Right lobe of liver (tissue), 6 donors: ENCODE data around the gene LARP4B. TPM values are rescaled to one million over a fixed set of nuclear protein-coding genes. Genes with fewer than 3 reads are reported as not detected.

ENCODE experiments used
- ATAC-seq, 4 donors: fragments of 200-7000 bp; cut with Tn5 transposase; one replicate each; pipeline ENCODE4 v1.9.1; 2020; ENCODE audit warnings: mild to moderate bottlenecking in 4 of 4, moderate library complexity in 4 of 4
- DNase-seq, 3 donors: peaks; one replicate each; pipeline ENCODE4 v3.0.0-alpha.2; 2020
- H3K27ac ChIP-seq, 3 donors: fragments of 200-600 bp; one replicate each; pipeline ENCODE4 v1.8.0; 2022
- H3K27me3 ChIP-seq, 2 donors: fragments of 200-600 bp; one replicate each; pipeline ENCODE4 v1.8.0; 2022
- H3K36me3 ChIP-seq, 4 donors: fragments of 200-600 bp; sonication (generic) in 1 of 4; one replicate each; pipeline versions ENCODE4 v1.5.1 to v1.8.0; 2017 to 2022; ENCODE audit warnings: control low read depth in 1 of 4
- H3K4me1 ChIP-seq, 4 donors: fragments of 200-600 bp; sonication (generic) in 1 of 4; one replicate each; pipeline versions ENCODE4 v1.5.1 to v1.8.0; 2017 to 2022; ENCODE audit warnings: control low read depth in 1 of 4
- H3K4me3 ChIP-seq, 3 donors: fragments of 200-600 bp; one replicate each; pipeline ENCODE4 v1.8.0; 2022
- H3K9me3 ChIP-seq, 4 donors: fragments of 200-600 bp; sonication (generic) in 1 of 4; one replicate each; pipeline versions ENCODE4 v1.5.1 to v1.8.0; 2017 to 2022; ENCODE audit warnings: control low read depth in 1 of 4
- CTCF ChIP-seq, 4 donors: fragments of 200-600 bp in 3 of 4; fragments of 450-650 bp in 1 of 4; IDR thresholded peaks; one replicate each; pipeline versions ENCODE4 v1.5.1 to v1.8.0; 2016 to 2022; ENCODE audit warnings: antibody characterized with exemption in 4 of 4, mild to moderate bottlenecking in 2 of 4
- POLR2A ChIP-seq: fragments of 450-650 bp; IDR thresholded peaks from one replicate; pipeline ENCODE4 v1.6.1; 2017; ENCODE audit warnings: antibody characterized with exemption, mild to moderate bottlenecking
- WGBS: methylation state at CpG from one replicate; pipeline ENCODE4 v1.1.6; 2018; ENCODE audit warnings: low coverage, low lambda C conversion rate; ENCODE audit not compliant: insufficient coverage; ENCODE audit errors: missing lambda C conversion rate; 5-methylcytosine and 5-hydroxymethylcytosine counted together
- intact Hi-C, 2 donors: fragments of 100-400 bp; cut with DNase I; formaldehyde crosslinking; loops; one replicate each; pipeline versions ENCODE4 v1.11.2 to v1.14.1; 2022
- total RNA-seq, 6 experiments: library from RNA; depleted of rRNA in 2 of 6; stranded (reverse); fragments of >200 nt in 2 of 6; fragmentation: NEBNext Ultra II Directional in 3 of 6; extraction: Animal tissue kit (Norgen Biotek cat#: 25700) in 3 of 6; gene quantifications; one replicate each; pipeline versions ENCODE4 v1.1.0 to v1.2.4, GENCODE V29; 2016 to 2023
- donor health status: DM: no; HTN: yes; CAD: no.
- donor health status: DM: no; HTN: no; CAD: no.
- donor health status: DM: no; HTN: no; CAD: no.
- donor health status: DM: no; HTN: yes; CAD: no.
- donor health status: DM: no; HTN: yes; CAD: no.

The LARP4B gene
- total RNA-seq, 6 experiments from 2014 or later, result 22.4 to 35.9 (median 31.7) TPM

GRCh38 chr10:844552-844951, 87.0 kb downstream of the LARP4B start:
- intact Hi-C loops, result no loop called here
- no peak overlapping the region for H3K27ac ChIP-seq
- no peak for TF ChIP-seq CTCF (IDR thresholded peaks at IDR 0.05)
- no peak for TF ChIP-seq POLR2A
- DNase-seq (no peak), ATAC-seq (peak in 1 of 4 donors; percentile 36)
- no peaks in the 10 kb centered on the region for H3K27me3 ChIP-seq
- H3K4me3 ChIP-seq, result no peak overlapping the region
- 83% methylated on average over 3 of the region's 8 CpGs for WGBS
- no peaks in the 10 kb centered on the region for H3K9me3 ChIP-seq
- peaks cover 0 to 43% (median 11%) of the 10 kb centered on the region in 4 donors for H3K36me3 ChIP-seq
- H3K4me1 ChIP-seq, result no peaks in the 10 kb centered on the region

- no peaks in the 10 kb centered on the region for H3K4me1 ChIP-seq
- ATAC-seq, result no peak
- H3K36me3 ChIP-seq, result peaks cover 0 to 44% (median 13%) of the 10 kb centered on the region in 4 donors
- TF ChIP-seq CTCF (IDR thresholded peaks at IDR 0.05) (no peak), POLR2A (no peak)
- H3K27me3 ChIP-seq, result no peaks in the 10 kb centered on the region
- H3K27ac ChIP-seq, result no peak overlapping the region
- DNase-seq, result no peak
- intact Hi-C loops, result no loop called here
- no CpG with 5 or more reads among the region's 1 CpG for WGBS
- H3K4me3 ChIP-seq, result no peak overlapping the region
- no peaks in the 10 kb centered on the region for H3K9me3 ChIP-seq
Measured at GRCh38 chr10:843703-844102, 87.8 kb downstream of the LARP4B start.

- whole genome bisulfite sequencing, result 90% methylated on average over 6 of the region's 6 CpGs
- TF ChIP-seq POLR2A (no peak), CTCF (IDR thresholded peaks at IDR 0.05) (no peak)
- H3K27ac ChIP-seq, result no peak overlapping the region
- ATAC-seq, result no peak
- no peak overlapping the region for H3K4me3 ChIP-seq
- H3K36me3 ChIP-seq, result peaks cover 0 to 44% (median 13%) of the 10 kb centered on the region in 4 donors
- H3K9me3 ChIP-seq, result no peaks in the 10 kb centered on the region
- no peaks in the 10 kb centered on the region for H3K27me3 ChIP-seq
- DNase-seq, result no peak
- intact Hi-C loops, result no loop called here
- no peaks in the 10 kb centered on the region for H3K4me1 ChIP-seq
Measured at GRCh38 chr10:842795-843194, 88.7 kb downstream of the LARP4B start.

GRCh38 chr10:841535-841934, 90.0 kb downstream of the LARP4B start:
- ATAC-seq (no peak), DNase-seq (no peak)

More at GRCh38 chr10:841535-841934, 90.0 kb downstream of the LARP4B start:
- TF ChIP-seq POLR2A (no peak), CTCF (IDR thresholded peaks at IDR 0.05) (no peak)
- Histone ChIP-seq H3K36me3 (peaks cover 0 to 44% (median 13%) of the 10 kb centered on the region in 4 donors), H3K4me3 (no peak overlapping the region), H3K27ac (no peak overlapping the region), H3K9me3 (no peaks in the 10 kb centered on the region), H3K27me3 (no peaks in the 10 kb centered on the region), H3K4me1 (no peaks in the 10 kb centered on the region)
- 100% methylated on average over 3 of the region's 5 CpGs for WGBS
- intact Hi-C loops, result no loop called here
